Left renal pelvis (tissue), 4 donors: ENCODE measurements around the gene AGBL4. TPM values are rescaled to one million over a fixed set of nuclear protein-coding genes. Genes with fewer than 3 reads are reported as not detected.

ENCODE experiments used
- DNase-seq, 4 donors: peaks; one replicate each; pipeline ENCODE4 v3.0.0-alpha.2; 2013; ENCODE audit warnings: low read depth in 4 of 4, low spot score in 3 of 4
- polyA plus RNA-seq, 4 donors: library from polyadenylated mRNA; unstranded; fragments of 120-200 nt; gene quantifications; one replicate each; pipeline ENCODE4 v1.2.1, GENCODE V29; 2013; ENCODE audit not compliant: insufficient read length in 4 of 4

The AGBL4 gene
- polyA plus RNA-seq, 4 donors, result 0.31 to 1.3 (median 1.1) TPM

GRCh38 chr1:48749068-48749467 is 1274.7 kb downstream of the AGBL4 start:
- no peak for DNase-seq

DNA sequence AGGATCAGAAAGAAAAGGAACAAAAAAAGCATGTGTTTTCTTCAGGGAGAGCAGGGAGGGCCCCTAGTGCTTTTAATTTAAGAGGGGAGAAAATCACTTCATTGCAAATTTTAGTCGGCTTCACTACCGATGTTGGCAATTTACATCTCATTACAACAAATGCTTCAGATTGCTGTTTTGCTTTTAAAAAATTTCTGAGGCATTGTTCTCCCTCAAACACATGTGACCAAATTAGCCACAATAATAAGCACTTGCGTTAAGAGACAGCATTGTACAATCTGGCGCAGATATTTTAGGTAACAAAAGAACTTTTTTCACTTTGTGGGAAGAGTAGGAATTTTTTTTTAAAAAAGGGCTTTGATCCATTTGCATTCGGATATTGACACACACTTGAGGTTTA is 1276.8 kb downstream of the AGBL4 start:
- DNase-seq, result no peak

GRCh38 chr1:48744032-48744431 is 1279.7 kb downstream of the AGBL4 start:
- DNase-seq, result no peak

- no peak for DNase-seq
These were observed 1280.3 kb downstream of the AGBL4 start for GRCh38 chr1:48743480-48743879.

- no peak for DNase-seq
These were observed 1282.4 kb downstream of the AGBL4 start for GRCh38 chr1:48741380-48741779.

DNA sequence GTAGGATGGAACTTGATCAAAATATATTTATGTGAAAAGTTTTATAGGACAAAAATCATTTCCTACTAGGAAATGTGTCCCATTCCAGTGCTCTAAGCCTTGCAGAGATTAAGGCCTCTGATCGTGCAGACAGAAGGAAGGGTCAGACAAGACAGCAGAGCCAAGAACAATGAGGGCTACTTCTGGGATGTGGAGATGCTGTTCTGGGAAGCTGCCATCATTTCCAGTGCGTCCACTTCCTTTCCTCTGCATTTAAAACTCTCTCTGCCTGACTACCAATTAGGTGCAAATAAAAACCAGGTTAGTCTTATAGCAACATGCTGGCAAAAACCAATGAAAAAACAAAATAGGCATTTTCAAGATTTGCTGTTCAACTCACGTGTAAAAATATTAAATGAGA is 1283.1 kb downstream of the AGBL4 start:
- no peak for DNase-seq

GRCh38 chr1:48739091-48739490 is 1284.7 kb downstream of the AGBL4 start:
- DNase-seq, result no peak

DNA sequence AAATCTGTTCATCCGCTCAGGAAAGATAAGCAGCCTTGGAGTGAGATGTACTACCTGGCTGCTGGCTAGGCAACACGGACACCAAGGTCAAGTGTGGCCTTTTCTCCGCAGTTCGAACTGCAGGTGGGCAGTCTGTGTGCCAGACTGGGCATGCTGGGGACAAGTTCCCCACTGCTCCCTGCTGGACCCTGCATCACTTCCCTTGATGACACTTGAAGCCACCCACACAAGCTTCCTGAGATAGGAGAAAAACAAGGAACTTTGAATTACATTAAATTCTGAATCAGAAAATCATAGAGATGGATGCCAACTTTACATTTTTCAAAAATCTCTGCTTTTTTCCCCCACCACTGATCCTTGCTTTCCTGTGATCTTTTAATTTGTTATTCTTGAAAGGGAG is 1285.4 kb downstream of the AGBL4 start:
- no peak for DNase-seq

GRCh38 chr1:48735796-48736195 is 1288.0 kb downstream of the AGBL4 start:
- no peak for DNase-seq

- no peak for DNase-seq
These were observed 1293.4 kb downstream of the AGBL4 start for GRCh38 chr1:48730164-48730910.

GRCh38 chr1:48728584-48728983 is 1295.2 kb downstream of the AGBL4 start:
- DNase-seq, result no peak

- DNase-seq, result no peak
These were observed 1297.1 kb downstream of the AGBL4 start for GRCh38 chr1:48726557-48727215.

DNA sequence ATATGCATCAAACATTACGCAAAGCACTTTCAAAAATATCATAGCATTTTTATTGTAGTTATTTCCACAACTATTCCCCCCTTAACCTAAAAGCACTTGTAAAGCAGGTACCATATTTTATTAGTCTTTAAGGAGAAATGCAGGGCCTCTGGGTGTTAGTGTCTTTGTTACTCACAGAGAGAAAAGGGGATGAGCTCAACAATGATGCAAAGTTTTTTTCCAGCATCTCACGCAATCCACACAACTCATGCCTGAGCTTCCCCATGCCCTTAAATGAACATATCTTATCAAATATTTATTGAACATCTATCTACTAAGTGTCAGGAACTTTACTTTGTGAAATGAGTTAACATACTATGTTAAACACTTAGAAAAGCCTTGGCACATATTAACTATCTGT is 1297.6 kb downstream of the AGBL4 start:
- no peak for DNase-seq

- no peak for DNase-seq
These were observed 1298.3 kb downstream of the AGBL4 start for GRCh38 chr1:48725341-48726046.

DNA sequence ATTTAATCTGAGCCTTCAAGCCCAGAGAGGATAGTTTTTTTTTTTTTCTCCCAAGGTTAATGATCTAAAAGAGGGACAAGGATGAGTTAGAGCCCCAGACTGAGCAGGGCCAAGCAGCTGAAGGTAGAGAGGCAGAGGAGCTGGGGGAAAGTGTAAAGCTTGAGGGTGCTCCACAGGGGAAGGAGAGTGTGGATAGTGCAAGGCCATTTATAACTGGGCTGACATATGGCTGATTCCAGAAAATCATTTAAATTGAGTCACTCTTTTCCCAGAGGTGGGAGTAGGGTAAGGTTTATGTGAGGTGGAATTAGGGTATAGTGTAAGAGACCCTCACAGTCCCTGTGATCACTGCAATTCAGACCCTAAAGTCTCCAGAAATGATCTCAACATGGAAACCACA is 1302.8 kb downstream of the AGBL4 start:
- no peak for DNase-seq

DNA sequence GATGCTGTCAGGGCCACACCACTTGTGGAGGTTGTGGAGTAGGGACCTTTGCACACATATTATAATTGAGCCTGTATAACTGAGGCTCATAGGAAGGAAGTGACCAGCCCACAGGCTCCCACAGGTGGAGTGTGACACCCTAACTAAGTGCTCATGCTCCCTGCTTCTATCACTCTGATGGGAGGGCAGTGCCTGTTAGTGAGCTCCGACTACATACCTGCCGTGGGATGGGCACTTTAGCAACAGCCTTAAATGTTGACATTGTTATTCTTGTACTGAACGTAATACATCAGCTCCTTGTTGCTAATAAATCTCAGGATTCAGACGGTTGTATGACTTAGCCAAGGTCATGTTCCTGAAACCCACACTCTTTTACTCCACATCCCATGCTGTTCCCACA is 1305.0 kb downstream of the AGBL4 start:
- no peak for DNase-seq

GRCh38 chr1:48718116-48718630 is 1305.6 kb downstream of the AGBL4 start:
- DNase-seq, result no peak

GRCh38 chr1:48717082-48717481 is 1306.7 kb downstream of the AGBL4 start:
- no peak for DNase-seq

DNA sequence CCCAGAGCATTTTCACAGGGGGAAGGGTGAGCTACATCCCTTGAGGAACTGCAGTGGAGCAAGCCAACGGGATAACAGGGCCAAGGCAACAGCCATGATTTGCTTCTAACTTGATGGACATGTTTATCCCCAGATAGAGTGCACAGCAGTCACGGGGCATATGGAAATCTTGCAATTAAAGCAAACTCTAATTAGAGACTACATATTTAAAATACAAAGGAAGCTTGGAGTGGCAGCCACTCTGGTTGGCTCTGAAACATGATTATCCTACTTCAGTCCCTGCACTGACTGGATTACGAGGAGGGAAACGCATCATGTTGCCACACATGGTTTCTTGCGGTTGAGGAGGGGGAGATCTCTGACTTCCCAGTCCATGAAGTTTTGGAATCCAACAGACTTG is 1307.8 kb downstream of the AGBL4 start:
- DNase-seq, result no peak

- no peak for DNase-seq
These were observed 1312.8 kb downstream of the AGBL4 start for GRCh38 chr1:48710915-48711314.

- no peak for DNase-seq
These were observed 1313.4 kb downstream of the AGBL4 start for GRCh38 chr1:48710318-48710717.

- no peak for DNase-seq
These were observed 1319.0 kb downstream of the AGBL4 start for GRCh38 chr1:48704736-48705135.
